HG02678 (cell line): Measurements from ENCODE around the gene PIP5K1C.

Experiments
- ATAC-seq: cut with Tn5 transposase; IDR thresholded peaks from one replicate; pipeline ENCODE4 v1.9.1; 2021; ENCODE audit warnings: mild to moderate bottlenecking, moderate library complexity; ENCODE audit not compliant: unreplicated experiment

PIP5K1C gene

GRCh38 chr19:3646336-3647092 lies 53.8 kb downstream of the PIP5K1C start:
- ATAC-seq, result no peak

GRCh38 chr19:3645726-3646125 lies 54.5 kb downstream of the PIP5K1C start:
- no peak for ATAC-seq

GRCh38 chr19:3645067-3645396 lies 55.2 kb downstream of the PIP5K1C start:
- no peak for ATAC-seq

GRCh38 chr19:3644351-3645066 lies 55.8 kb downstream of the PIP5K1C start:
- no peak for ATAC-seq

GRCh38 chr19:3643674-3644313 lies 56.5 kb downstream of the PIP5K1C start:
- ATAC-seq, result no peak

- no peak for ATAC-seq
Observed at GRCh38 chr19:3642987-3643673, 57.1 kb downstream of the PIP5K1C start.

GRCh38 chr19:3642296-3642695 lies 58.0 kb downstream of the PIP5K1C start:
- ATAC-seq, result no peak

GRCh38 chr19:3641515-3642269 lies 58.6 kb downstream of the PIP5K1C start:
- ATAC-seq, result no peak

- no peak for ATAC-seq
Observed at GRCh38 chr19:3639479-3639878, 60.8 kb downstream of the PIP5K1C start.

GRCh38 chr19:3638208-3639193 lies 61.8 kb downstream of the PIP5K1C start:
- no peak for ATAC-seq

GRCh38 chr19:3637621-3638020 lies 62.6 kb downstream of the PIP5K1C start:
- no peak for ATAC-seq

GRCh38 chr19:3636962-3637361 lies 63.3 kb downstream of the PIP5K1C start:
- no peak for ATAC-seq

GRCh38 chr19:3636506-3636905 lies 63.8 kb downstream of the PIP5K1C start:
- ATAC-seq, result no peak

GRCh38 chr19:3634496-3635045 lies 65.7 kb downstream of the PIP5K1C start:
- ATAC-seq, result no peak

GRCh38 chr19:3633559-3633988 lies 66.7 kb downstream of the PIP5K1C start:
- ATAC-seq, result no peak

GRCh38 chr19:3632739-3633558 lies 67.3 kb downstream of the PIP5K1C start:
- ATAC-seq, result no peak

- ATAC-seq, result no peak
Observed at GRCh38 chr19:3632098-3632497, 68.2 kb downstream of the PIP5K1C start.
